Measurements from ENCODE around the gene BNIPL.

The BNIPL gene

GRCh38 chr1:151062741-151063371 is 26.5 kb downstream of the BNIPL start:
- Histone ChIP-seq H4K20me1 (ENCODE audit: insufficient read depth, low read length) (no peaks in the 10 kb centered on the region), H3K79me2 (ENCODE audit: low read length) (peaks cover 20% of the 10 kb centered on the region), H3K36me3 (replicated peaks; ENCODE audit: insufficient read depth, low read length) (no peaks in the 10 kb centered on the region), H3F3A (ENCODE audit: insufficient read depth, low read length) (peaks cover 10% of the 10 kb centered on the region; the same call in 1 of the 2 replicates), H3K9me2 (replicated peaks; ENCODE audit: insufficient read depth, low read length) (no peaks in the 10 kb centered on the region), H3K4me2 (ENCODE audit: low read depth, low read length) (no peak overlapping the region), H3K9me3 (replicated peaks; ENCODE audit: insufficient read depth, low read length) (no peaks in the 10 kb centered on the region), H3K4me1 (ENCODE audit: low read length) (peaks cover 8% of the 10 kb centered on the region), H3K27ac (ENCODE audit: low read length) (no peak overlapping the region), H3K27me3 (replicated peaks; ENCODE audit: insufficient read depth, low read length) (no peaks in the 10 kb centered on the region), H3K9ac (ENCODE audit: low read length) (no peak overlapping the region), H3K4me3 (ENCODE audit: low read length) (no peak overlapping the region), H2AFZ (ENCODE audit: low read length) (no peak overlapping the region)
- TF ChIP-seq EZH2phosphoT487 (IDR thresholded peaks at IDR 0.05; ENCODE audit: low read length) (no peak), EZH2 (optimal IDR thresholded peaks at IDR 0.05; ENCODE audit: low read depth, low read length) (no peak)
- TF ChIP-seq, protein P1, sequence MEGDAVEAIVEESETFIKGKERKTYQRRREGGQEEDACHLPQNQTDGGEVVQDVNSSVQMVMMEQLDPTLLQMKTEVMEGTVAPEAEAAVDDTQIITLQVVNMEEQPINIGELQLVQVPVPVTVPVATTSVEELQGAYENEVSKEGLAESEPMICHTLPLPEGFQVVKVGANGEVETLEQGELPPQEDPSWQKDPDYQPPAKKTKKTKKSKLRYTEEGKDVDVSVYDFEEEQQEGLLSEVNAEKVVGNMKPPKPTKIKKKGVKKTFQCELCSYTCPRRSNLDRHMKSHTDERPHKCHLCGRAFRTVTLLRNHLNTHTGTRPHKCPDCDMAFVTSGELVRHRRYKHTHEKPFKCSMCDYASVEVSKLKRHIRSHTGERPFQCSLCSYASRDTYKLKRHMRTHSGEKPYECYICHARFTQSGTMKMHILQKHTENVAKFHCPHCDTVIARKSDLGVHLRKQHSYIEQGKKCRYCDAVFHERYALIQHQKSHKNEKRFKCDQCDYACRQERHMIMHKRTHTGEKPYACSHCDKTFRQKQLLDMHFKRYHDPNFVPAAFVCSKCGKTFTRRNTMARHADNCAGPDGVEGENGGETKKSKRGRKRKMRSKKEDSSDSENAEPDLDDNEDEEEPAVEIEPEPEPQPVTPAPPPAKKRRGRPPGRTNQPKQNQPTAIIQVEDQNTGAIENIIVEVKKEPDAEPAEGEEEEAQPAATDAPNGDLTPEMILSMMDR (IDR thresholded peaks at IDR 0.05; ENCODE audit: low read length): no peak
- no peak for DNase-seq

GRCh38 chr1:151065089-151065645 is 28.8 kb downstream of the BNIPL start:
- H3K79me2 ChIP-seq (ENCODE audit: low read length): 0 out of 2 replicates have a peak, but pooled peaks cover 5% of the 10 kb centered on the region
- no peak overlapping the region for H2AFZ ChIP-seq (ENCODE audit: low read length)
- H3K9me3 ChIP-seq (replicated peaks; ENCODE audit: insufficient read depth, low read length): no peaks in the 10 kb centered on the region
- no peak overlapping the region for H3K9ac ChIP-seq (ENCODE audit: low read length)
- H3K36me3 ChIP-seq (replicated peaks; ENCODE audit: insufficient read depth, low read length): no peaks in the 10 kb centered on the region
- no peak overlapping the region for H3K27ac ChIP-seq (ENCODE audit: low read length)
- no peaks in the 10 kb centered on the region for H4K20me1 ChIP-seq (ENCODE audit: insufficient read depth, low read length)
- H3K27me3 ChIP-seq (replicated peaks; ENCODE audit: insufficient read depth, low read length): no peaks in the 10 kb centered on the region
- H3K9me2 ChIP-seq (replicated peaks; ENCODE audit: insufficient read depth, low read length): no peaks in the 10 kb centered on the region
- H3K4me3 ChIP-seq (ENCODE audit: low read length): no peak overlapping the region
- no peak for DNase-seq
- TF ChIP-seq, protein P1 (IDR thresholded peaks at IDR 0.05; ENCODE audit: low read length): no peak
- TF ChIP-seq EZH2 (optimal IDR thresholded peaks at IDR 0.05; ENCODE audit: low read depth, low read length) (no peak), EZH2phosphoT487 (IDR thresholded peaks at IDR 0.05; ENCODE audit: low read length) (no peak)
- peaks cover 12% of the 10 kb centered on the region for H3F3A ChIP-seq (ENCODE audit: insufficient read depth, low read length)
- H3K4me2 ChIP-seq (ENCODE audit: low read depth, low read length): no peak overlapping the region
- peaks cover 3% of the 10 kb centered on the region; the same call in 1 of the 2 replicates for H3K4me1 ChIP-seq (ENCODE audit: low read length)

DNA sequence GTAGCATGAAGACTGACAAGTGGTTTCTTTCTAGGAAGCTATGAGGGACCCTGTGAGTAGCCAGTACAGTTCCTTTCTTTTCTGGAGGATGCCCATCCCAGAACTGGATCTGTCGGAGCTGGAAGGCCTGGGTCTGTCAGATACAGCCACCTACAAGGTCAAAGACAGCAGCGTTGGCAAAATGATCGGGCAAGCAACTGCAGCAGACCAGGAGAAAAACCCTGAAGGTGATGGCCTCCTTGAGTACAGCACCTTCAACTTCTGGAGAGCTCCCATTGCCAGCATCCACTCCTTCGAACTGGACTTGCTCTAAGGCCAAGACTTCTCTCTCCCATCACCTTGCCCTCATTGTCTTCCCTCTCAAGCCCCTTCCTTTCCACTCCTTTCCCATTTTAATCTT is 30.8 kb downstream of the BNIPL start:
- DNase-seq: no peak
- H3K4me1 ChIP-seq (ENCODE audit: low read length): 0 out of 2 replicates have a peak, but pooled peaks cover 3% of the 10 kb centered on the region
- H3K27me3 ChIP-seq (replicated peaks; ENCODE audit: insufficient read depth, low read length): no peaks in the 10 kb centered on the region
- H3F3A ChIP-seq (ENCODE audit: insufficient read depth, low read length): peaks cover 19% of the 10 kb centered on the region
- no peak overlapping the region for H2AFZ ChIP-seq (ENCODE audit: low read length)
- peaks cover 11% of the 10 kb centered on the region; the same call in 1 of the 2 replicates for H3K79me2 ChIP-seq (ENCODE audit: low read length)
- H3K27ac ChIP-seq (ENCODE audit: low read length): no peak overlapping the region
- TF ChIP-seq EZH2 (optimal IDR thresholded peaks at IDR 0.05; ENCODE audit: low read depth, low read length): no peak
- no peak for TF ChIP-seq EZH2phosphoT487 (IDR thresholded peaks at IDR 0.05; ENCODE audit: low read length)
- TF ChIP-seq, protein P1 (IDR thresholded peaks at IDR 0.05; ENCODE audit: low read length): no peak
- no peaks in the 10 kb centered on the region for H3K9me2 ChIP-seq (replicated peaks; ENCODE audit: insufficient read depth, low read length)
- no peak overlapping the region for H3K4me3 ChIP-seq (ENCODE audit: low read length)
- H3K9me3 ChIP-seq (replicated peaks; ENCODE audit: insufficient read depth, low read length): no peaks in the 10 kb centered on the region
- H3K4me2 ChIP-seq (ENCODE audit: low read depth, low read length): no peak overlapping the region
- no peak overlapping the region for H3K9ac ChIP-seq (ENCODE audit: low read length)
- no peaks in the 10 kb centered on the region for H3K36me3 ChIP-seq (replicated peaks; ENCODE audit: insufficient read depth, low read length)
- no peaks in the 10 kb centered on the region for H4K20me1 ChIP-seq (ENCODE audit: insufficient read depth, low read length)
